ENCODE measurements around the gene ADGRV1. TPM values are rescaled to one million over a fixed set of nuclear protein-coding genes. Genes with fewer than 3 reads are reported as not detected.
"Not testable (repeated sequence)": the region's sequence is repeated elsewhere in the genome, so short reads cannot be mapped to it uniquely, and the experiment has no call there.

ADGRV1 gene
- total and polyA plus RNA-seq, 7 experiments from 2014 or later = 0.32 to 1.1 TPM; not detected in 5

DNA sequence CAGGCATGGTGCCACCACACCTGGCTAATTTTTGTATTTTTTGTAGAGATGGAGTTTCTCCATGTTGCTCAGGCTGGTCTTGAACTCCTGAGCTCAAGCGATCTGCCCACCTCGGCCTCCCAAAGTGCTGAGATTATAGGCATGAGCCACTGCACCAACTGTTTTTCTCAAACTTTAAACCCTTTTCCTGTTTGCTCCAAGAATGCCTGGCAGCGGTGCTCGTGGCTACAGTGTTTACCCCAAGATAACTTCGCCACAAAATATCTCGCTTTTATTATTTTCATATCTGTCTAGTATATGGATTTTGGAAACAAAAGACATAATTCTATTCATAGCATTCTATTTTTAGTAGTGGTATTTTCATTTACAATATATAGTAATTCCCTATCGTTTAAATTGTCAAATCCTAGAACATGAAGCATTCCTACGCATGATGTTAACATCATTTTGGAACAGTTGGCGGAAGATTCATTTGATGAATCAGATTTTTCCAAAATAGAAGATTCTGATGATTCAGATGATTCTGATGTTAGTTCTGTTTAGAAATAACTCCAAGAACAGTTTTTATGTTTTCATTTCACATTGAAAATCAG is 504.6 kb downstream of the ADGRV1 start:
- H3K36me3 Mint-ChIP-seq; H3K36me3 ChIP-seq (ENCODE audit: control insufficient read depth in 2 of 3, insufficient read depth in 3 of 3, low read length in 3 of 3); H3K27ac Mint-ChIP-seq; DNase-seq; ATAC-seq; POLR2A ChIA-PET; CTCF ChIA-PET; H3K9me3 ChIP-seq (ENCODE audit: control insufficient read depth in 2 of 3, low read length in 3 of 3); H3K4me3 ChIP-seq (ENCODE audit: low read length); H3K4me1 Mint-ChIP-seq; H3K4me3 Mint-ChIP-seq; H3K4me1 ChIP-seq (ENCODE audit: control insufficient read depth in 2 of 2, insufficient read depth in 2 of 2, low read length in 2 of 2); H3K27ac ChIP-seq (ENCODE audit: low read depth, low read length); intact Hi-C loops (cut with micrococcal nuclease); H3K9me3 Mint-ChIP-seq; H3K27me3 ChIP-seq (ENCODE audit: control insufficient read depth in 2 of 2, insufficient read depth in 2 of 2, low read length in 2 of 2): not testable (repeated sequence)
- H3K27me3 Mint-ChIP-seq = peaks cover 6 to 31% (median 24%) of the 10 kb centered on the region in 5 donors

DNA sequence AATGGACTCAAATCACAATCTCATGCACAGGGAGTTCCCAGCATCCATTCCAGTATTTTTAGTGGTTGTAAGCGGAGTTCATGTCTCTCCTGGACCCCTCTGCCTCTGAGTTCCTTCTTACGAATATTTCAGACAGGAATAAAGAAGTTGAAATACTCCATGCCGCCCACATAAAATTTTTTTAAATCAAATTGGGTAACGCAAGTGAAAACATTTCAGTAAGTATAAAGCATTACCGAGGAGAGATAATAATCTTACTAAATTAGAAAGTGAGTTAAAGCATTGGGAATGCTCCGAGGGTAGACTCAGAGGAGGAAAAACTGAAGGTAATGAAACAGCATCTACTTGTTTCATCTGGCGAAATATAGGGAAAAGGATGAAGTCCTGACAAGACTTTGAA is 506.9 kb downstream of the ADGRV1 start:
- POLR2A ChIA-PET = no interaction called here
- Mint-ChIP-seq H3K9me3 (no peaks in the 10 kb centered on the region), H3K36me3 (no peaks in the 10 kb centered on the region), H3K4me1 (no peaks in the 10 kb centered on the region), H3K27ac (no peak overlapping the region), H3K4me3 (no peak overlapping the region), H3K27me3 (peaks cover 6 to 33% (median 23%) of the 10 kb centered on the region in 5 donors)
- no peaks in the 10 kb centered on the region for H3K36me3 ChIP-seq (ENCODE audit: control insufficient read depth in 2 of 3, insufficient read depth in 3 of 3, low read length in 3 of 3)
- ATAC-seq = no peak
- H3K27ac ChIP-seq (ENCODE audit: low read depth, low read length) = no peak overlapping the region
- no peaks in the 10 kb centered on the region for H3K27me3 ChIP-seq (ENCODE audit: control insufficient read depth in 2 of 2, insufficient read depth in 2 of 2, low read length in 2 of 2)
- H3K4me1 ChIP-seq (ENCODE audit: control insufficient read depth in 2 of 2, insufficient read depth in 2 of 2, low read length in 2 of 2) = no peaks in the 10 kb centered on the region
- no peak for DNase-seq
- H3K4me3 ChIP-seq (ENCODE audit: low read length) = no peak overlapping the region
- CTCF ChIA-PET = no interaction called here
- intact Hi-C loops (cut with micrococcal nuclease) = no loop called here
- H3K9me3 ChIP-seq (ENCODE audit: control insufficient read depth in 2 of 3, low read length in 3 of 3) = no peaks in the 10 kb centered on the region

DNA sequence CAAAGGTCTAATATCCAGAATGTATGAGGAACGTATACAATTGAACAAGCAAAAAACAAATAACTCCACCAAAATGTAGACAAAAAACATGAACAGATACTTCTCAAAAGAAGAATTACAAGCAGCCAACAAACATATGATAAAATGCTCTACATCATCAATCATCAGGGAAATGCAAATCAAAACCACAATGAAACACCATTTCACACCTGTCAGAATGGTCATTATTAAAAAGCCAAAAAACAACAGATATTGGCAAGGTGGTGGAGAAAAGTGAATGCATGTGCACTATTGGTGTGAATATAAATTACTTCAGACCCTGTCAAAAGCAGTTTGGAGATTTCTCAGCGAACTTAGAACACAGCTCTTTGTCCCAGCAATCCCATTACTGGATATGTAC is 510.8 kb downstream of the ADGRV1 start:
- H3K27ac Mint-ChIP-seq = no peak overlapping the region
- no peaks in the 10 kb centered on the region for H3K4me1 Mint-ChIP-seq
- Histone ChIP-seq H3K36me3 (ENCODE audit: control insufficient read depth in 2 of 3, insufficient read depth in 3 of 3, low read length in 3 of 3) (no peaks in the 10 kb centered on the region), H3K9me3 (ENCODE audit: control insufficient read depth in 2 of 3, low read length in 3 of 3) (no peaks in the 10 kb centered on the region), H3K4me3 (ENCODE audit: low read length) (no peak overlapping the region), H3K27me3 (ENCODE audit: control insufficient read depth in 2 of 2, insufficient read depth in 2 of 2, low read length in 2 of 2) (no peaks in the 10 kb centered on the region), H3K4me1 (ENCODE audit: control insufficient read depth in 2 of 2, insufficient read depth in 2 of 2, low read length in 2 of 2) (no peaks in the 10 kb centered on the region), H3K27ac (ENCODE audit: low read depth, low read length) (no peak overlapping the region)
- ATAC-seq = no peak
- ChIA-PET POLR2A (no interaction called here), CTCF (no interaction called here)
- H3K4me3 Mint-ChIP-seq = no peak overlapping the region
- H3K9me3 Mint-ChIP-seq = no peaks in the 10 kb centered on the region
- H3K36me3 Mint-ChIP-seq = no peaks in the 10 kb centered on the region
- peaks cover 4 to 20% (median 8%) of the 10 kb centered on the region in 5 donors for H3K27me3 Mint-ChIP-seq
- DNase-seq = no peak
- intact Hi-C loops (cut with micrococcal nuclease) = no loop called here

DNA sequence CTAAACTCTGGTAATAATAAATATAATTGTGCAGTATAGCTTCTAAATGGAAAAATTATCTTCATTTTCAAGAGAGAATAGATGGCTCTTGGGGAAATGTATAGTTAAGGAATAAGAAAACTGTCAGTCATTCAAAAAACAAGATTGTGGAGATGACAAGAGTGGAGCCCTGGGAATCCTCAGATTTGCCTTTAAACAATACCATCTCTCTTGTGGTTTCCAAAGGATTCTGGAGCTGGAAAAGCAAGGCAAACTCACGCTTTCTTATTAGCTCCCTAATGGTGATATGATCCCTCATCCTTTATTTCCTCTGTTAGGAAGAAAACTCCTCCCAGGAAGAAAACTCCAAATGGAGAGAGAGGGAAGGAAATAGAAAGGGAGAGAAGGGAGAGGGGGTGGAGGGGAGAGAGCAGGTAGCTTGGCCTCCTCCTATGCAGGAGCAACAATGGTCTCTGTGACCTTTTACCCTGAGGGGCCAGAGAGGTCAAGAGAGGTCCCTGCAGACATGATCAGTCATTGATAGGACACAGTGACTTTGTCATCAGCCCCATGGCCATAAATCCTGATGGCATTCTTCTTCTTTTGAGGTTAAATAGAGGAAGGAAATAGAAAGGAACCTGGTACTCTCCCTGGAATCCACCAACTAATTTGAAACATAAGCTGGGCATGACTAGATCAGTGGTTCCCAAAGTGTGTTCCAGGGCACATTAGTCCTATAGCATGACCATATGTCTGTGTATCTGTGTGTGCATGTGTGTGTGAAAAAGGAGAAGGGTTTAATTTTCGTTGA is 512.4 kb downstream of the ADGRV1 start:
- intact Hi-C loops (cut with micrococcal nuclease) = no loop called here
- Mint-ChIP-seq H3K4me1 (no peaks in the 10 kb centered on the region), H3K27ac (no peak overlapping the region), H3K9me3 (no peaks in the 10 kb centered on the region), H3K27me3 (peaks cover 2 to 19% (median 6%) of the 10 kb centered on the region in 5 donors), H3K4me3 (no peak overlapping the region), H3K36me3 (no peaks in the 10 kb centered on the region)
- no peak overlapping the region for H3K4me3 ChIP-seq (ENCODE audit: low read length)
- CTCF ChIA-PET = no interaction called here
- H3K36me3 ChIP-seq (ENCODE audit: control insufficient read depth in 2 of 3, insufficient read depth in 3 of 3, low read length in 3 of 3) = no peaks in the 10 kb centered on the region
- ATAC-seq (no peak), DNase-seq (no peak)
- H3K27ac ChIP-seq (ENCODE audit: low read depth, low read length) = no peak overlapping the region
- no peaks in the 10 kb centered on the region for H3K9me3 ChIP-seq (ENCODE audit: control insufficient read depth in 2 of 3, low read length in 3 of 3)
- POLR2A ChIA-PET = no interaction called here
- no peaks in the 10 kb centered on the region for H3K4me1 ChIP-seq (ENCODE audit: control insufficient read depth in 2 of 2, insufficient read depth in 2 of 2, low read length in 2 of 2)
- H3K27me3 ChIP-seq (ENCODE audit: control insufficient read depth in 2 of 2, insufficient read depth in 2 of 2, low read length in 2 of 2) = no peaks in the 10 kb centered on the region

DNA sequence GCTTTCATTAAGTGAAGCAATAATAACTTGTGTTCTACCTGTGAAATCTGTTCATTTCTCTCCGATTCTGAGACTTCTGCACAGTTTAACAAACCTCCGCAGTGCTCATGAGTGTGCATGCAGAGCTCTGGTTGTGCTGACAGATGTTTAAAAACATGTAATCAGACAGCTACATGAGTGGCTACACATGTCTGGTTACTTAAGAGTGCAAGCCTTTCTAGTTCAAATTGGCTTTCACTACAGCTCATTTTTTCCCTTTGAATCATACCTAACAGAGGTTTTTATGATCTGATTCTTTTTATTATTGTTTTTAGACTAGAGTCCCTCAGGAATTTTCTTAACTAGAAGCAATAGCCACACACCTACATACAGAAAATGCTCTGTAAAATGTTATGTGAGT is 514.3 kb downstream of the ADGRV1 start:
- no peak for ATAC-seq
- DNase-seq = no peak
- POLR2A ChIA-PET = no interaction called here
- Mint-ChIP-seq H3K36me3 (no peaks in the 10 kb centered on the region), H3K4me3 (no peak overlapping the region), H3K4me1 (no peaks in the 10 kb centered on the region), H3K27me3 (peaks cover 0 to 17% (median 4%) of the 10 kb centered on the region in 5 donors), H3K9me3 (no peaks in the 10 kb centered on the region), H3K27ac (no peak overlapping the region)
- intact Hi-C loops (cut with micrococcal nuclease) = no loop called here
- Histone ChIP-seq H3K27ac (ENCODE audit: low read depth, low read length) (no peak overlapping the region), H3K9me3 (ENCODE audit: control insufficient read depth in 2 of 3, low read length in 3 of 3) (no peaks in the 10 kb centered on the region), H3K4me1 (ENCODE audit: control insufficient read depth in 2 of 2, insufficient read depth in 2 of 2, low read length in 2 of 2) (no peaks in the 10 kb centered on the region), H3K4me3 (ENCODE audit: low read length) (no peak overlapping the region), H3K36me3 (ENCODE audit: control insufficient read depth in 2 of 3, insufficient read depth in 3 of 3, low read length in 3 of 3) (no peaks in the 10 kb centered on the region), H3K27me3 (ENCODE audit: control insufficient read depth in 2 of 2, insufficient read depth in 2 of 2, low read length in 2 of 2) (no peaks in the 10 kb centered on the region)
- CTCF ChIA-PET = interaction anchor here (1.0 kb wide), 1 partner anchor 50 kb away, joined by 3 read pairs; no protein-coding TSS in a partner anchor

DNA sequence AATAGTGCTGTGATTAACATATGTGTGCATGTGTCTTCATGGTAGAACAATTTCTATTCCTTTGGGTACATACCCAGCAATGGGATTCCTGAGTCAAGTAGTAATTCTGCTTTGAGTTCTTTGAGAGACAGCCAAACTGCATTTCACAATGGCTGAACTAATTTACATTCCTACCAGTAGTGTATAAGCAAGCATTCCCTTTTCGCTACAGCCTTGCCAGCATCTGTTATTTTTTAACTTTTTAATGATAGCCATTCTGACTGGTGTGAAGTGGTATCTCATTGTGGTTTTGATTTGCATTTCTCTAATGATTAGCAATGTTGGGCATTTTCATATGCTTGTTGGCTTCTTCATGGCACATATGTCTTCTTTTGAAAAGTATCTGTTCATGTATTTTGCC is 516.0 kb downstream of the ADGRV1 start:
- Mint-ChIP-seq H3K27ac (no peak overlapping the region), H3K36me3 (no peaks in the 10 kb centered on the region), H3K4me1 (no peaks in the 10 kb centered on the region), H3K27me3 (peaks cover 0 to 12% (median 4%) of the 10 kb centered on the region in 5 donors), H3K4me3 (no peak overlapping the region), H3K9me3 (no peaks in the 10 kb centered on the region)
- ATAC-seq = no peak
- Histone ChIP-seq H3K36me3 (ENCODE audit: control insufficient read depth in 2 of 3, insufficient read depth in 3 of 3, low read length in 3 of 3) (no peaks in the 10 kb centered on the region), H3K4me3 (ENCODE audit: low read length) (no peak overlapping the region), H3K27me3 (ENCODE audit: control insufficient read depth in 2 of 2, insufficient read depth in 2 of 2, low read length in 2 of 2) (no peaks in the 10 kb centered on the region), H3K9me3 (ENCODE audit: control insufficient read depth in 2 of 3, low read length in 3 of 3) (no peaks in the 10 kb centered on the region), H3K27ac (ENCODE audit: low read depth, low read length) (no peak overlapping the region), H3K4me1 (ENCODE audit: control insufficient read depth in 2 of 2, insufficient read depth in 2 of 2, low read length in 2 of 2) (no peaks in the 10 kb centered on the region)
- intact Hi-C loops (cut with micrococcal nuclease) = no loop called here
- ChIA-PET POLR2A (no interaction called here), CTCF (no interaction called here)
- DNase-seq = no peak

DNA sequence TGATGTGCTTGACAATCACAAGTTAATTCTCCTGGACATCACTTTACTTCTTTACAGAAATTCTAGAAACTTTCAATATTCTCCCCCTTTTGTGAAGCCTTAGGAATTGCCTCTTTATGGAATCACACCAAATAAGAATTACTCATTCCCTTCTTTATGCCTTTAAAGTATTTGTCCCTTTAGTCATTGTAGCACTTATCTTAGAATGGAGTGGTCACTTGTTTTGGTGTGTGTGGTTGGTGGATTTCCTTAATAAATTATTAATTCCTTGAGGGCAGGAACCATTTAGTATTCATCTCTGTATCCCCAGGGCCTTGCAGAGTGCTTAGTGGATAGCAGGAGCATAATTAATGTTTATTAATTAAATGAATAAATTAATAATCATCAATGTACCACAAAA is 517.5 kb downstream of the ADGRV1 start:
- Histone ChIP-seq H3K4me3 (ENCODE audit: low read length) (no peak overlapping the region), H3K27me3 (ENCODE audit: control insufficient read depth in 2 of 2, insufficient read depth in 2 of 2, low read length in 2 of 2) (no peaks in the 10 kb centered on the region), H3K36me3 (ENCODE audit: control insufficient read depth in 2 of 3, insufficient read depth in 3 of 3, low read length in 3 of 3) (no peaks in the 10 kb centered on the region), H3K4me1 (ENCODE audit: control insufficient read depth in 2 of 2, insufficient read depth in 2 of 2, low read length in 2 of 2) (no peaks in the 10 kb centered on the region), H3K9me3 (ENCODE audit: control insufficient read depth in 2 of 3, low read length in 3 of 3) (no peaks in the 10 kb centered on the region), H3K27ac (ENCODE audit: low read depth, low read length) (no peak overlapping the region)
- intact Hi-C loops (cut with micrococcal nuclease) = no loop called here
- Mint-ChIP-seq H3K9me3 (no peaks in the 10 kb centered on the region), H3K36me3 (no peaks in the 10 kb centered on the region), H3K4me1 (no peaks in the 10 kb centered on the region), H3K27ac (no peak overlapping the region), H3K27me3 (peaks cover 0 to 12% (median 4%) of the 10 kb centered on the region in 5 donors), H3K4me3 (no peak overlapping the region)
- POLR2A ChIA-PET = no interaction called here
- CTCF ChIA-PET = no interaction called here
- DNase-seq = no peak
- ATAC-seq = no peak

All from naive thymus-derived CD4-positive, alpha-beta T cell (primary cell).